K562 (cell line): ENCODE results near the gene WDR46. TPM values are rescaled to one million over a fixed set of nuclear protein-coding genes. Genes with fewer than 3 reads are reported as not detected.

Experiments
- ARID2 ChIP-seq: fragments of 450-650 bp; IDR thresholded peaks from 2 replicates; pipeline ENCODE4 v1.6.1; 2017; ENCODE audit warnings: antibody characterized with exemption, mild to moderate bottlenecking
- ARID3A ChIP-seq: IDR thresholded peaks from 2 replicates; pipeline ENCODE4 v1.6.1; 2012; ENCODE audit warnings: low read depth, low read length, improper control_type of control experiment, borderline replicate concordance
- EP300 ChIP-seq: IDR thresholded peaks from 2 replicates; pipeline ENCODE4 v1.6.1; 2012; ENCODE audit warnings: low read length, improper control_type of control experiment
- FOXK1 ChIP-seq: sonication (generic); formaldehyde crosslinking; IDR thresholded peaks from 2 replicates; pipeline ENCODE4 v1.8.0; 2022; ENCODE audit warnings: missing genetic modification reagents, mild to moderate bottlenecking, borderline replicate concordance
- GATAD2B ChIP-seq: fragments of 450-650 bp; IDR thresholded peaks from 2 replicates; pipeline ENCODE4 v1.6.1; 2017; ENCODE audit warnings: mild to moderate bottlenecking, borderline replicate concordance
- ID3 ChIP-seq, 2 experiments: fragments of 250-450 bp in 1 of 2; fragments of 450-650 bp in 1 of 2; sonication (Bioruptor Pico) in 1 of 2; IDR thresholded peaks; 2 replicates each; pipeline versions ENCODE4 v1.6.1 to v1.8.0; 2016 to 2021; ENCODE audit warnings: mild to moderate bottlenecking in 2 of 2, moderate library complexity in 2 of 2, missing compliant biosample characterization in 1 of 2, missing genetic modification characterization in 1 of 2
- JUND ChIP-seq, 2 experiments: IDR thresholded peaks; 2 replicates in 1 of 2; 3 replicates in 1 of 2; pipeline ENCODE4 v1.6.1; 2011; ENCODE audit warnings: borderline replicate concordance in 2 of 2, low read depth in 2 of 2, low read length in 2 of 2, improper control_type of control experiment in 1 of 2, missing biosample characterization in 1 of 2, missing genetic modification characterization in 1 of 2, missing genetic modification reagents in 1 of 2
- KAT8 ChIP-seq: fragments of 450-650 bp; IDR thresholded peaks from 2 replicates; pipeline ENCODE4 v1.6.1; 2016; ENCODE audit warnings: low read depth, mild to moderate bottlenecking
- KLF13 ChIP-seq: fragments of 450-650 bp; IDR thresholded peaks from 2 replicates; pipeline ENCODE4 v1.6.1; 2016; ENCODE audit warnings: missing genetic modification characterization, low read depth, mild to moderate bottlenecking, missing compliant biosample characterization, moderate library complexity, borderline replicate concordance
- SNRNP70 ChIP-seq: fragments of 200-400 bp; formaldehyde crosslinking; optimal IDR thresholded peaks from 2 replicates; pipeline ENCODE3; 2017; ENCODE audit warnings: low read depth, low read length
- TARDBP ChIP-seq: fragments of 450-650 bp; IDR thresholded peaks from 2 replicates; pipeline ENCODE4 v1.6.1; 2016
- TCF7L2 ChIP-seq: fragments of 150-350 bp; IDR thresholded peaks from 2 replicates; pipeline ENCODE4 v1.6.1; 2016; ENCODE audit warnings: low read depth, mild to moderate bottlenecking, low read length, moderate library complexity
- ZNF639 ChIP-seq, 2 experiments: fragments of 200-800 bp in 1 of 2; sonication (Bioruptor generic) in 1 of 2; sonication (generic) in 1 of 2; formaldehyde crosslinking in 1 of 2; IDR thresholded peaks in 1 of 2; conservative IDR thresholded peaks in 1 of 2; 2 replicates each; pipeline versions ENCODE4 v1.5.0 to v1.6.1; 2016 to 2020; ENCODE audit warnings: missing compliant biosample characterization in 1 of 2, missing genetic modification characterization in 1 of 2, missing genetic modification reagents in 1 of 2
- ZNF695 ChIP-seq: fragments of 450-650 bp; formaldehyde crosslinking; IDR thresholded peaks from 2 replicates; pipeline ENCODE4 v1.4.0; 2020; ENCODE audit warnings: mild to moderate bottlenecking, moderate library complexity
- polyA plus RNA-seq, 8 experiments: library from polyadenylated mRNA; depleted of rRNA in 4 of 8; stranded (reverse) in 5 of 8; unstranded in 3 of 8; fragments of >200 nt; fragmentation: Nextera tagmentation in 2 of 8; fragmentation: Illumina TruSeq in 1 of 8; extraction: Ambion mirVana in 2 of 8; extraction: Trizol in 1 of 8; gene quantifications; 2 replicates each; pipeline versions ENCODE4 v1.2.1 to v1.2.3, GENCODE V29; 2011 to 2014; ENCODE audit warnings: inconsistent platforms in 1 of 8, missing spikeins in 1 of 8
- total RNA-seq, 7 experiments: library from RNA; depleted of rRNA in 6 of 7; stranded (reverse); fragments of >200 nt in 6 of 7; fragmentation: Illumina TruSeq in 2 of 7; extraction: Trizol in 2 of 7; gene quantifications; 2 replicates each; pipeline versions ENCODE4 v1.2.1 to v1.2.3, GENCODE V29; 2011 to 2021; ENCODE audit warnings: low replicate concordance in 1 of 7
- TF ChIP-seq, protein P1 (sequence below), 2 experiments: fragments of 450-650 bp; IDR thresholded peaks; 2 replicates each; pipeline ENCODE4 v1.6.1; 2018; ENCODE audit warnings: mild to moderate bottlenecking in 2 of 2, low read depth in 1 of 2; ENCODE audit not compliant: partially characterized antibody in 2 of 2
- TF ChIP-seq, protein P2 (sequence below): conservative IDR thresholded peaks from 2 replicates; pipeline ENCODE4 v1.6.1; 2011; ENCODE audit warnings: low read depth, mild to moderate bottlenecking, low read length; ENCODE audit not compliant: control insufficient read depth

WDR46 gene
- total and polyA plus RNA-seq, 9 of the 15 experiments (the other 6 are each of a cell fraction or from before 2014, with no cell fraction given), result 8.9 to 146 (median 93.1) TPM

DNA sequence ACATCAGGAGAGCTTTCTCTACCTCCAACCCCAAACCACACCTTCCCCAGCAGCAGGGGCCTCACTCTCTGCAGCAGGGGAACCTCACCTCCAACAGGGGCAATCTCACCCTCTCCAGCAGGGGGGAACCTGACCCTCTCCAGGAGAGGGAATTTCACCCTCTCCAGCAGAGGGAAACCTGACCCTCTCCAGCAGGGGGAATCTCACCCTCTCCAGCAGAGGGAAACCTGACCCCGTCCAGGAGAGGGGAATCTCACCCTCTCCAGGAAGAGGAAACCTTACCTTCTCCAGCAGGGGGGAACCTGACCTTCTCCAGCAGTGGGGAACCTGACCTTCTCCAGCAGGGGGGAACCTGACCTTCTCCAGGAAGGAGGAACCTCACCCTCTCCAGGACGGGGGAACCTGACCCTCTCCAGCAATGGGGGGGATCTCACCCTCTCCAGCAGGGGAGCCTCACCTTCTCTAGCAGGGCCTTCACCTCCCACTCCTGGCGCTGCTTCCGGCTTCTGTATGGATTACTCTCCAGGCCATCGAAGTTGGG lies 9.0 kb downstream of the WDR46 start (continued):
- peak; percentile 78 for TF ChIP-seq JUND (IDR thresholded peaks at IDR 0.05; ENCODE audit: borderline replicate concordance, low read depth, low read length)
- no peak; the same call in 2 of the 3 replicates for TF ChIP-seq JUND (tag; IDR thresholded peaks at IDR 0.05; ENCODE audit: borderline replicate concordance, low read depth, low read length)
- peak; percentile 71; the same call in 1 of the 2 replicates for TF ChIP-seq FOXK1 (CRISPR knock-in tag)
- TF ChIP-seq ID3 (CRISPR knock-in tag; IDR thresholded peaks at IDR 0.05), result no peak
- peak; percentile 80; the same call in 1 of the 2 replicates for TF ChIP-seq ID3 (tag; IDR thresholded peaks at IDR 0.05)
- no peak for TF ChIP-seq KLF13 (tag)
- no peak for TF ChIP-seq ZNF695 (CRISPR knock-in tag)
- TF ChIP-seq, protein P1, sequence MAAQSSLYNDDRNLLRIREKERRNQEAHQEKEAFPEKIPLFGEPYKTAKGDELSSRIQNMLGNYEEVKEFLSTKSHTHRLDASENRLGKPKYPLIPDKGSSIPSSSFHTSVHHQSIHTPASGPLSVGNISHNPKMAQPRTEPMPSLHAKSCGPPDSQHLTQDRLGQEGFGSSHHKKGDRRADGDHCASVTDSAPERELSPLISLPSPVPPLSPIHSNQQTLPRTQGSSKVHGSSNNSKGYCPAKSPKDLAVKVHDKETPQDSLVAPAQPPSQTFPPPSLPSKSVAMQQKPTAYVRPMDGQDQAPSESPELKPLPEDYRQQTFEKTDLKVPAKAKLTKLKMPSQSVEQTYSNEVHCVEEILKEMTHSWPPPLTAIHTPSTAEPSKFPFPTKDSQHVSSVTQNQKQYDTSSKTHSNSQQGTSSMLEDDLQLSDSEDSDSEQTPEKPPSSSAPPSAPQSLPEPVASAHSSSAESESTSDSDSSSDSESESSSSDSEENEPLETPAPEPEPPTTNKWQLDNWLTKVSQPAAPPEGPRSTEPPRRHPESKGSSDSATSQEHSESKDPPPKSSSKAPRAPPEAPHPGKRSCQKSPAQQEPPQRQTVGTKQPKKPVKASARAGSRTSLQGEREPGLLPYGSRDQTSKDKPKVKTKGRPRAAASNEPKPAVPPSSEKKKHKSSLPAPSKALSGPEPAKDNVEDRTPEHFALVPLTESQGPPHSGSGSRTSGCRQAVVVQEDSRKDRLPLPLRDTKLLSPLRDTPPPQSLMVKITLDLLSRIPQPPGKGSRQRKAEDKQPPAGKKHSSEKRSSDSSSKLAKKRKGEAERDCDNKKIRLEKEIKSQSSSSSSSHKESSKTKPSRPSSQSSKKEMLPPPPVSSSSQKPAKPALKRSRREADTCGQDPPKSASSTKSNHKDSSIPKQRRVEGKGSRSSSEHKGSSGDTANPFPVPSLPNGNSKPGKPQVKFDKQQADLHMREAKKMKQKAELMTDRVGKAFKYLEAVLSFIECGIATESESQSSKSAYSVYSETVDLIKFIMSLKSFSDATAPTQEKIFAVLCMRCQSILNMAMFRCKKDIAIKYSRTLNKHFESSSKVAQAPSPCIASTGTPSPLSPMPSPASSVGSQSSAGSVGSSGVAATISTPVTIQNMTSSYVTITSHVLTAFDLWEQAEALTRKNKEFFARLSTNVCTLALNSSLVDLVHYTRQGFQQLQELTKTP (IDR thresholded peaks at IDR 0.05; ENCODE audit: low read depth in 1 of 2, partially characterized antibody in 2 of 2), result peak in 1 of 2 experiments; percentile 38
- peak; percentile 21; the same call in 1 of the 2 replicates for TF ChIP-seq EP300
- TF ChIP-seq SNRNP70, result no peak
- 0 out of 2 replicates have a peak, but pooled peaks have one; percentile 16 for TF ChIP-seq ARID3A
- TF ChIP-seq ZNF639 (CRISPR knock-in tag; conservative IDR thresholded peaks at IDR 0.05 in 1 of 2, IDR thresholded peaks at IDR 0.05 in 1 of 2), result 0 out of 4 replicates have a peak, but pooled peaks of 1 of the 2 experiments have one; percentile 45
- TF ChIP-seq, protein P2, sequence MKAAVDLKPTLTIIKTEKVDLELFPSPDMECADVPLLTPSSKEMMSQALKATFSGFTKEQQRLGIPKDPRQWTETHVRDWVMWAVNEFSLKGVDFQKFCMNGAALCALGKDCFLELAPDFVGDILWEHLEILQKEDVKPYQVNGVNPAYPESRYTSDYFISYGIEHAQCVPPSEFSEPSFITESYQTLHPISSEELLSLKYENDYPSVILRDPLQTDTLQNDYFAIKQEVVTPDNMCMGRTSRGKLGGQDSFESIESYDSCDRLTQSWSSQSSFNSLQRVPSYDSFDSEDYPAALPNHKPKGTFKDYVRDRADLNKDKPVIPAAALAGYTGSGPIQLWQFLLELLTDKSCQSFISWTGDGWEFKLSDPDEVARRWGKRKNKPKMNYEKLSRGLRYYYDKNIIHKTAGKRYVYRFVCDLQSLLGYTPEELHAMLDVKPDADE, result 0 out of 2 replicates have a peak, but pooled peaks have one; percentile 26
- peak; percentile 71; the same call in 1 of the 2 replicates for TF ChIP-seq ARID2
- 0 out of 2 replicates have a peak, but pooled peaks have one; percentile 31 for TF ChIP-seq GATAD2B
- TF ChIP-seq TARDBP, result 0 out of 2 replicates have a peak, but pooled peaks have one; percentile 24
- TF ChIP-seq KAT8, result no peak
- peak; percentile 44; the same call in 1 of the 2 replicates for TF ChIP-seq TCF7L2
